ENCODE results near the gene ANO6.
"Not testable (repeated sequence)": the region's sequence is repeated elsewhere in the genome, so short reads cannot be mapped to it uniquely, and the experiment has no call there.

The ANO6 gene

GRCh38 chr12:45215419-45216229 lies at the start of gene ANO6:
ANO6 (plus strand) TSS chr12:45216095; CDS start chr12:45216322, 227 bp downstream.
- DNase-seq = peak; percentile 93

GRCh38 chr12:45168976-45169375 lies 46.9 kb upstream of the ANO6 start:
- no peak for DNase-seq

- DNase-seq = no peak
Observed at GRCh38 chr12:45170456-45171042, 45.3 kb upstream of the ANO6 start.

GRCh38 chr12:45173293-45173692 lies 42.6 kb upstream of the ANO6 start:
- not testable (repeated sequence) for DNase-seq

- no peak for DNase-seq
Observed at GRCh38 chr12:45174595-45174994, 41.3 kb upstream of the ANO6 start.

GRCh38 chr12:45178771-45179170 lies 37.1 kb upstream of the ANO6 start:
- DNase-seq = no peak

- DNase-seq = no peak
Observed at GRCh38 chr12:45182511-45182910, 33.4 kb upstream of the ANO6 start.

GRCh38 chr12:45183246-45183645 lies 32.6 kb upstream of the ANO6 start:
- no peak for DNase-seq

GRCh38 chr12:45184147-45184963 lies 31.5 kb upstream of the ANO6 start:
- DNase-seq = no peak

GRCh38 chr12:45186762-45187161 lies 29.1 kb upstream of the ANO6 start:
- DNase-seq = no peak

GRCh38 chr12:45189766-45190403 lies 26.0 kb upstream of the ANO6 start:
- no peak for DNase-seq

GRCh38 chr12:45191239-45191638 lies 24.7 kb upstream of the ANO6 start:
- no peak for DNase-seq

GRCh38 chr12:45192707-45193106 lies 23.2 kb upstream of the ANO6 start:
- DNase-seq = no peak

- DNase-seq = no peak
Observed at GRCh38 chr12:45200491-45201043, 15.3 kb upstream of the ANO6 start.

GRCh38 chr12:45203767-45204166 lies 12.1 kb upstream of the ANO6 start:
- no peak for DNase-seq

- no peak for DNase-seq
Observed at GRCh38 chr12:45204757-45205156, 11.1 kb upstream of the ANO6 start.

GRCh38 chr12:45205165-45205825 lies 10.6 kb upstream of the ANO6 start:
- DNase-seq = no peak

- DNase-seq = no peak
Observed at GRCh38 chr12:45208604-45209487, 7.0 kb upstream of the ANO6 start.

GRCh38 chr12:45209784-45210183 lies 6.1 kb upstream of the ANO6 start:
- no peak for DNase-seq

- no peak for DNase-seq
Observed at GRCh38 chr12:45212064-45212463, 3.8 kb upstream of the ANO6 start.

- no peak for DNase-seq
Observed at GRCh38 chr12:45213107-45213506, 2.8 kb upstream of the ANO6 start.
